SK-N-SH treated with all-trans-retinoic acid at 6 μM for 48 hours (cell line): ENCODE measurements around the gene NOP53.

Source experiments
- ATAC-seq: fragments of 200-7000 bp; cut with Tn5 transposase; 3 replicates; pipeline ENCODE4 v1.9.1; 2020; ENCODE audit warnings: mild to moderate bottlenecking, moderate library complexity
- ARNTL ChIP-seq: fragments of 450-650 bp; formaldehyde crosslinking; IDR thresholded peaks from 2 replicates; pipeline ENCODE4 v1.5.0; 2020; ENCODE audit warnings: low read depth, mild to moderate bottlenecking, moderate library complexity, borderline replicate concordance
- CREB5 ChIP-seq: fragments of 250-450 bp; sonication (Bioruptor Pico); IDR thresholded peaks from 2 replicates; pipeline ENCODE4 v1.5.1; 2020; ENCODE audit warnings: low read depth, mild to moderate bottlenecking, moderate library complexity
- CSDC2 ChIP-seq: fragments of 250-450 bp; sonication (Bioruptor Pico); IDR thresholded peaks from 2 replicates; pipeline ENCODE4 v1.5.0; 2020; ENCODE audit warnings: mild to moderate bottlenecking, moderate library complexity
- CSRNP3 ChIP-seq: fragments of 250-450 bp; sonication (Bioruptor Pico); IDR thresholded peaks from 2 replicates; pipeline ENCODE4 v1.5.1; 2021; ENCODE audit warnings: mild to moderate bottlenecking, moderate library complexity
- ESRRG ChIP-seq: fragments of 250-450 bp; sonication (Bioruptor Pico); IDR thresholded peaks from 2 replicates; pipeline ENCODE4 v1.6.1; 2021; ENCODE audit warnings: mild to moderate bottlenecking
- GLIS3 ChIP-seq: fragments of 250-450 bp; sonication (Bioruptor Pico); IDR thresholded peaks from 2 replicates; pipeline ENCODE4 v1.5.0; 2020; ENCODE audit warnings: mild to moderate bottlenecking, moderate library complexity
- ISL1 ChIP-seq: fragments of 250-450 bp; sonication (Bioruptor Pico); IDR thresholded peaks from 2 replicates; pipeline ENCODE4 v2.1.2; 2022; ENCODE audit warnings: mild to moderate bottlenecking, moderate library complexity
- OSR1 ChIP-seq: fragments of 250-450 bp; sonication (Bioruptor Pico); IDR thresholded peaks from 2 replicates; pipeline ENCODE4 v1.8.0; 2022; ENCODE audit warnings: moderate library complexity, mild to moderate bottlenecking, inconsistent platforms
- PATZ1 ChIP-seq: fragments of 250-450 bp; sonication (Bioruptor Pico); IDR thresholded peaks from 2 replicates; pipeline ENCODE4 v1.8.0; 2020; ENCODE audit warnings: mild to moderate bottlenecking, moderate library complexity, borderline replicate concordance
- POU6F1 ChIP-seq: fragments of 250-450 bp; sonication (Bioruptor Pico); IDR thresholded peaks from 2 replicates; pipeline ENCODE4 v1.8.0; 2021; ENCODE audit warnings: low read depth, mild to moderate bottlenecking, moderate library complexity, borderline replicate concordance
- PPARA ChIP-seq: fragments of 250-450 bp; sonication (Bioruptor Pico); IDR thresholded peaks from 2 replicates; pipeline ENCODE4 v1.5.0; 2020; ENCODE audit warnings: mild to moderate bottlenecking, borderline replicate concordance
- RARB ChIP-seq: fragments of 250-450 bp; sonication (Bioruptor Pico); IDR thresholded peaks from 2 replicates; pipeline ENCODE4 v1.8.0; 2021; ENCODE audit warnings: mild to moderate bottlenecking, moderate library complexity
- TCF4 ChIP-seq: fragments of 250-450 bp; sonication (Bioruptor Pico); IDR thresholded peaks from 2 replicates; pipeline ENCODE4 v1.8.0; 2021; ENCODE audit warnings: mild to moderate bottlenecking, moderate library complexity, borderline replicate concordance
- TSHZ2 ChIP-seq: fragments of 250-450 bp; sonication (Bioruptor Pico); IDR thresholded peaks from 2 replicates; pipeline ENCODE4 v1.5.0; 2020; ENCODE audit warnings: mild to moderate bottlenecking, moderate library complexity
- ZC3H10 ChIP-seq: fragments of 250-450 bp; sonication (Bioruptor Pico); IDR thresholded peaks from 2 replicates; pipeline ENCODE4 v1.5.1; 2021; ENCODE audit warnings: mild to moderate bottlenecking, moderate library complexity
- ZFP3 ChIP-seq: fragments of 250-450 bp; sonication (Bioruptor Pico); IDR thresholded peaks from 2 replicates; pipeline ENCODE4 v1.5.0; 2020; ENCODE audit warnings: mild to moderate bottlenecking, moderate library complexity
- ZFP30 ChIP-seq: fragments of 450-650 bp; formaldehyde crosslinking; IDR thresholded peaks from 2 replicates; pipeline ENCODE4 v1.5.0; 2022; ENCODE audit warnings: mild to moderate bottlenecking, moderate library complexity
- ZNF565 ChIP-seq: fragments of 450-650 bp; formaldehyde crosslinking; conservative IDR thresholded peaks from 2 replicates; pipeline ENCODE4 v1.5.0; 2020; ENCODE audit warnings: low read depth, mild to moderate bottlenecking, moderate library complexity
- ZNF70 ChIP-seq: fragments of 450-650 bp; formaldehyde crosslinking; IDR thresholded peaks from 2 replicates; pipeline ENCODE4 v1.5.0; 2020; ENCODE audit warnings: mild to moderate bottlenecking, moderate library complexity
- ZNF8 ChIP-seq: fragments of 450-650 bp; formaldehyde crosslinking; IDR thresholded peaks from 2 replicates; pipeline ENCODE4 v1.5.0; 2020; ENCODE audit warnings: mild to moderate bottlenecking, moderate library complexity

The NOP53 gene

GRCh38 chr19:47735131-47735530, 10.2 kb upstream of the NOP53 start (continued):
- TF ChIP-seq RARB (CRISPR knock-in tag): no peak
- no peak for TF ChIP-seq TCF4
- no peak for TF ChIP-seq POU6F1 (CRISPR knock-in tag)

GRCh38 chr19:47740866-47741519, 4.4 kb upstream of the NOP53 start:
- TF ChIP-seq GLIS3 (CRISPR knock-in tag) (no peak), ISL1 (CRISPR knock-in tag) (no peak), ARNTL (CRISPR knock-in tag) (no peak), ZNF8 (CRISPR knock-in tag) (no peak), RARB (CRISPR knock-in tag) (no peak), ZFP30 (no peak), ESRRG (CRISPR knock-in tag) (no peak), ZNF565 (CRISPR knock-in tag) (no peak), PPARA (no peak), CREB5 (CRISPR knock-in tag) (no peak)
- no peak for ATAC-seq

GRCh38 chr19:47741544-47742140, 3.7 kb upstream of the NOP53 start:
- ATAC-seq: no peak
- TF ChIP-seq ZFP3 (CRISPR knock-in tag) (no peak), ARNTL (CRISPR knock-in tag) (no peak), ZFP30 (no peak), RARB (CRISPR knock-in tag) (no peak), CSRNP3 (CRISPR knock-in tag) (no peak), POU6F1 (CRISPR knock-in tag) (no peak), CREB5 (CRISPR knock-in tag) (no peak), TCF4 (no peak), PATZ1 (CRISPR knock-in tag) (no peak), CSDC2 (CRISPR knock-in tag) (no peak), ZNF70 (CRISPR knock-in tag) (no peak), ZNF8 (CRISPR knock-in tag) (no peak), OSR1 (CRISPR knock-in tag) (no peak), PPARA (no peak), TSHZ2 (CRISPR knock-in tag) (no peak), GLIS3 (CRISPR knock-in tag) (no peak), ZC3H10 (CRISPR knock-in tag) (no peak)
